GM19452 (cell line): ENCODE data around the gene SETDB2.

Source experiments
- ATAC-seq: cut with Tn5 transposase; IDR thresholded peaks from one replicate; pipeline ENCODE4 v1.9.1; 2021; ENCODE audit not compliant: unreplicated experiment

SETDB2 gene

GRCh38 chr13:49428041-49428763 lies 15.9 kb upstream of the SETDB2 start:
- ATAC-seq, result no peak

- ATAC-seq, result no peak
These were observed 15.0 kb upstream of the SETDB2 start for GRCh38 chr13:49429121-49429520.

GRCh38 chr13:49435992-49436391 lies 8.1 kb upstream of the SETDB2 start:
- ATAC-seq, result no peak

- ATAC-seq, result no peak
These were observed 7.2 kb upstream of the SETDB2 start for GRCh38 chr13:49436890-49437289.

- no peak for ATAC-seq
These were observed 6.4 kb upstream of the SETDB2 start for GRCh38 chr13:49437705-49438104.

GRCh38 chr13:49439609-49440008 lies 4.5 kb upstream of the SETDB2 start:
- ATAC-seq, result no peak

- ATAC-seq, result no peak
These were observed 2.8 kb upstream of the SETDB2 start for GRCh38 chr13:49441312-49441711.

- no peak for ATAC-seq
These were observed 2.2 kb upstream of the SETDB2 start for GRCh38 chr13:49441846-49442245.

- ATAC-seq, result no peak
These were observed 744 bp upstream of the SETDB2 start for GRCh38 chr13:49443357-49443703.

- ATAC-seq, result no peak
These were observed 686 bp downstream of the SETDB2 start for GRCh38 chr13:49444524-49445395.

- ATAC-seq, result no peak
These were observed 2.4 kb downstream of the SETDB2 start for GRCh38 chr13:49446473-49446872.

GRCh38 chr13:49448753-49449152 lies 4.7 kb downstream of the SETDB2 start:
- ATAC-seq, result no peak

- no peak for ATAC-seq
These were observed 6.2 kb downstream of the SETDB2 start for GRCh38 chr13:49450105-49450819.

GRCh38 chr13:49452725-49453457 lies 8.8 kb downstream of the SETDB2 start:
- ATAC-seq, result no peak

- no peak for ATAC-seq
These were observed 9.4 kb downstream of the SETDB2 start for GRCh38 chr13:49453465-49453864.

- ATAC-seq, result peak; percentile 90
These were observed 10.4 kb downstream of the SETDB2 start for GRCh38 chr13:49454388-49455006.

- no peak for ATAC-seq
These were observed 10.9 kb downstream of the SETDB2 start for GRCh38 chr13:49455007-49455398.

- ATAC-seq, result no peak
These were observed 12.1 kb downstream of the SETDB2 start for GRCh38 chr13:49456156-49456555.

GRCh38 chr13:49457221-49457620 lies 13.1 kb downstream of the SETDB2 start:
- no peak for ATAC-seq

- peak; percentile 46 for ATAC-seq
These were observed 15.5 kb downstream of the SETDB2 start for GRCh38 chr13:49459580-49459979.

- ATAC-seq, result no peak
These were observed 20.0 kb downstream of the SETDB2 start for GRCh38 chr13:49464085-49464484.
